Endodermal cell (in vitro differentiated cells): ENCODE data around the gene DVL2. TPM values are rescaled to one million over a fixed set of nuclear protein-coding genes. Genes with fewer than 3 reads are reported as not detected.

Experiments used
- DNase-seq: peaks from one replicate; pipeline ENCODE4 v3.0.0-alpha.2; 2017
- H3K27ac ChIP-seq: 2 replicates; pipeline ENCODE4 v1.5.1; 2013; ENCODE audit warnings: mild to moderate bottlenecking, low read depth, low read length, moderate library complexity
- H3K27me3 ChIP-seq: 2 replicates; pipeline ENCODE4 v1.6.1; 2013; ENCODE audit warnings: mild to moderate bottlenecking, low read length, moderate library complexity; ENCODE audit not compliant: insufficient read depth, control insufficient read depth, poor library complexity, severe bottlenecking
- H3K36me3 ChIP-seq: 2 replicates; pipeline ENCODE4 v1.7.0; 2013; ENCODE audit warnings: mild to moderate bottlenecking, low read length, moderate library complexity; ENCODE audit not compliant: control insufficient read depth, insufficient read depth
- H3K4me1 ChIP-seq: one replicate; pipeline ENCODE4 v1.7.0; 2013; ENCODE audit warnings: low read length; ENCODE audit not compliant: control insufficient read depth, insufficient read depth
- H3K4me3 ChIP-seq: 2 replicates; pipeline ENCODE4 v1.5.1; 2013; ENCODE audit warnings: mild to moderate bottlenecking, low read length, moderate library complexity
- H3K9ac ChIP-seq: 2 replicates; pipeline ENCODE4 v1.6.1; 2013; ENCODE audit warnings: mild to moderate bottlenecking, low read length, moderate library complexity; ENCODE audit not compliant: poor library complexity, severe bottlenecking; ENCODE audit errors: extremely low read depth
- H3K9me3 ChIP-seq: 2 replicates; pipeline ENCODE4 v1.6.1; 2013; ENCODE audit warnings: mild to moderate bottlenecking, low read length, moderate library complexity; ENCODE audit not compliant: control insufficient read depth
- H3K27ac Mint-ChIP-seq: 2 replicates; pipeline ENCODE4 v1.8.0; 2020; ENCODE audit warnings: mixed read lengths
- H3K27me3 Mint-ChIP-seq: 2 replicates; pipeline ENCODE4 v1.8.0; 2021; ENCODE audit warnings: mild to moderate bottlenecking, mixed read lengths; ENCODE audit not compliant: insufficient read depth
- H3K36me3 Mint-ChIP-seq: 2 replicates; pipeline ENCODE4 v1.8.0; 2020; ENCODE audit warnings: low read depth, mixed read lengths
- H3K4me1 Mint-ChIP-seq: 2 replicates; pipeline ENCODE4 v1.8.0; 2020; ENCODE audit warnings: mixed read lengths
- H3K4me3 Mint-ChIP-seq: 2 replicates; pipeline ENCODE4 v1.8.0; 2020; ENCODE audit warnings: mild to moderate bottlenecking, moderate library complexity, mixed read lengths
- H3K9me3 Mint-ChIP-seq: 2 replicates; pipeline ENCODE4 v1.8.0; 2020; ENCODE audit warnings: mild to moderate bottlenecking, mixed read lengths
- WGBS, 2 experiments: methylation state at CpG; one replicate each; pipeline versions ENCODE4 v1.1.5 to v1.1.7; 2013; ENCODE audit warnings: missing lambda C conversion rate in 2 of 2, mixed read lengths in 1 of 2; ENCODE audit not compliant: insufficient coverage in 1 of 2, insufficient read length in 1 of 2; 5-methylcytosine and 5-hydroxymethylcytosine counted together
- microRNA-seq: library from miRNA; unstranded; fragments of <30 nt; microRNA quantifications from one replicate; pipeline ENCODE4 v1.2.0, GENCODE V29; 2020; ENCODE audit warnings: borderline microRNAs expressed
- total RNA-seq, 2 donors: library from RNA; stranded (reverse); fragmentation: NEBNext Ultra II Directional in 1 of 2; extraction: Animal tissue kit (Norgen Biotek cat#: 25700) in 1 of 2; gene quantifications; 2 replicates in 1 of 2; 3 replicates in 1 of 2; pipeline ENCODE4 v1.2.1, GENCODE V29; 2021
- TF ChIP-seq, protein P1 (sequence below): fragments of 200-600 bp; sonication (generic); conservative IDR thresholded peaks from 2 replicates; pipeline ENCODE4 v1.5.0; 2021; ENCODE audit warnings: antibody characterized with exemption, mild to moderate bottlenecking

DVL2 gene
- total RNA-seq, 2 donors from 2014 or later, result 98.2 to 116 TPM

DNA sequence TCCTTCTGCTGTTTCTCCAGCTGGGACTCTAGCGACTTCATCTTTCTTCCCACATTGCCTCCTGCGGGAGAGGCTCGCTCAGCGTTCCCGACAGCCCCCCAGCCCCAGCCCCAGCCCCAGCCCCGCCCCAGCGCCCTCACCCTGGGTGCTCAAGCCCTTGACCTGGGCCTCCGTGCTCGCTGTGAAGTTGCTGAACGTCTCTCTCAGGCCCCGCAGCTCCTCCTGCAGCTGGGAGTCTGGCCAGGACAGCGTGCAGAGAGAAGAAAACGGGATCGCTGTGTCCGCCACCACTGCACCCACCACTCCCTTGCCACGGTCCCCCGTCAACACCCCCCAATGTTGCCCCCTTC is 57.5 kb downstream of the DVL2 start:
- Mint-ChIP-seq H3K9me3 (peaks cover 2% of the 10 kb centered on the region), H3K4me1 (peaks cover 9% of the 10 kb centered on the region), H3K4me3 (no peak overlapping the region), H3K27me3 (peaks cover 16% of the 10 kb centered on the region), H3K36me3 (no peaks in the 10 kb centered on the region), H3K27ac (no peak overlapping the region)
- Histone ChIP-seq H3K4me1 (no peaks in the 10 kb centered on the region), H3K27me3 (peaks cover 11% of the 10 kb centered on the region), H3K4me3 (peak overlapping the region; percentile 87), H3K9ac (no peak overlapping the region), H3K9me3 (no peaks in the 10 kb centered on the region), H3K36me3 (no peaks in the 10 kb centered on the region), H3K27ac (no peak overlapping the region)
- no peak for DNase-seq
- TF ChIP-seq, protein P1, sequence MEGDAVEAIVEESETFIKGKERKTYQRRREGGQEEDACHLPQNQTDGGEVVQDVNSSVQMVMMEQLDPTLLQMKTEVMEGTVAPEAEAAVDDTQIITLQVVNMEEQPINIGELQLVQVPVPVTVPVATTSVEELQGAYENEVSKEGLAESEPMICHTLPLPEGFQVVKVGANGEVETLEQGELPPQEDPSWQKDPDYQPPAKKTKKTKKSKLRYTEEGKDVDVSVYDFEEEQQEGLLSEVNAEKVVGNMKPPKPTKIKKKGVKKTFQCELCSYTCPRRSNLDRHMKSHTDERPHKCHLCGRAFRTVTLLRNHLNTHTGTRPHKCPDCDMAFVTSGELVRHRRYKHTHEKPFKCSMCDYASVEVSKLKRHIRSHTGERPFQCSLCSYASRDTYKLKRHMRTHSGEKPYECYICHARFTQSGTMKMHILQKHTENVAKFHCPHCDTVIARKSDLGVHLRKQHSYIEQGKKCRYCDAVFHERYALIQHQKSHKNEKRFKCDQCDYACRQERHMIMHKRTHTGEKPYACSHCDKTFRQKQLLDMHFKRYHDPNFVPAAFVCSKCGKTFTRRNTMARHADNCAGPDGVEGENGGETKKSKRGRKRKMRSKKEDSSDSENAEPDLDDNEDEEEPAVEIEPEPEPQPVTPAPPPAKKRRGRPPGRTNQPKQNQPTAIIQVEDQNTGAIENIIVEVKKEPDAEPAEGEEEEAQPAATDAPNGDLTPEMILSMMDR, result no peak
- WGBS, 2 experiments, result 0 to 6% methylated on average over 2 to 17 of the region's 17 CpGs

DNA sequence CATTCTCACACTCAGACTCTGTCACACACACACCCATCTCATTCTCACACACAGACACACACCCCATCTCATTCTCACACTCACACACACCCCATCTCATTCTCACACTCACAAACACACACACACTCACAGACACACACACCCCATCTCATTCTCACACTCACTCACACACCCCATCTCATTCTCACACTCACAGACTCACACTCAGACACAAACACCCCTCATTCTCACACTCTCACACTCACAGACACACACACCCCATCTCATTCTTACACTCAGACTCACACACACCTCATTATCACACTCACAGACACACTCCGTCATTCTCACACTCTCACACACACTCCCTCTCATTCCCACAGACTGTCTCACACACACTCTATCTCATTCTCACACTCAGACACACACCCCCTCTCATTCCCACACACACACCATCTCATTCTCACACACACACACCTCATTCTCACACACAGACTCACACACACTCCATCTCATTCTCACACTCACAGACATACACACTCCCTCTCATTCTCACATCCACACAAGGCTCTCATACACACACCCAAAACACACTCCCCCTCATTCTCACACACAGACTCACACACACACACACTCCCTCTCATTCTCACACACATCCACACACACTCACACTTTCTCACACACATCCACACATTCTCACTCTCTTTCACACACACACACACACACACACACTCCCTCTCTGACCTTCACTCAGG is 58.0 kb downstream of the DVL2 start:
- no peaks in the 10 kb centered on the region for H3K4me1 ChIP-seq
- peaks cover 9% of the 10 kb centered on the region for H3K4me1 Mint-ChIP-seq
- H3K4me3 ChIP-seq, result no peak overlapping the region
- no peak for DNase-seq
- peaks cover 16% of the 10 kb centered on the region for H3K27me3 Mint-ChIP-seq
- TF ChIP-seq, protein P1, result no peak
- no peaks in the 10 kb centered on the region for H3K36me3 ChIP-seq
- WGBS, 2 experiments, result 88 to 90% methylated on average over 1 of the region's 1 CpG
- H3K36me3 Mint-ChIP-seq, result no peaks in the 10 kb centered on the region
- no peaks in the 10 kb centered on the region for H3K9me3 ChIP-seq
- no peak overlapping the region for H3K27ac ChIP-seq
- peaks cover 11% of the 10 kb centered on the region for H3K27me3 ChIP-seq
- H3K9me3 Mint-ChIP-seq, result peaks cover 2% of the 10 kb centered on the region
- no peak overlapping the region for H3K9ac ChIP-seq
- H3K4me3 Mint-ChIP-seq, result no peak overlapping the region
- H3K27ac Mint-ChIP-seq, result no peak overlapping the region

Small RNA genes lying within 50 kb of the gene (microRNA-seq; reads per million reads assigned to microRNA genes)
- 118 reads per million, percentile 75 among the genes with 10 or more reads in this experiment for gene MIR324

Other genes starting within 250 kb of the DVL2 start
- gene ALOX12, start 238.5 kb downstream of the DVL2 start, total RNA-seq, result under 1 TPM; 0.46 to 0.92 TPM
- gene RNASEK, start 221.9 kb downstream of the DVL2 start, total RNA-seq, result 100 to 1,000 TPM; 233 to 277 TPM
- gene BCL6B, start 211.5 kb downstream of the DVL2 start, total RNA-seq, result 1 to 10 TPM; 2.9 to 7.0 TPM
- gene SLC16A13, start 198.5 kb downstream of the DVL2 start, total RNA-seq, result 10 to 100 TPM; 18.8 to 19.9 TPM
- under 1 TPM; 0.24 to 0.44 TPM for gene SLC16A11, start 190.4 kb downstream of the DVL2 start, total RNA-seq
- not detected for gene CLEC10A, start 154.3 kb downstream of the DVL2 start, total RNA-seq
- under 1 TPM in 1 of 2 donors, not detected in 1; 0.44 TPM for gene ASGR2, start 119.7 kb downstream of the DVL2 start, total RNA-seq
- gene ASGR1, start 55.1 kb downstream of the DVL2 start, total RNA-seq, result 10 to 100 TPM in 1 of 2 donors, 1 to 10 TPM in 1; 6.8 to 14.2 TPM
- 10 to 100 TPM; 35.1 to 68.5 TPM for gene DLG4, start 14.7 kb downstream of the DVL2 start, total RNA-seq
- 100 to 1,000 TPM; 337 to 459 TPM for gene ACADVL, start 14.6 kb downstream of the DVL2 start, total RNA-seq
- 10 to 100 TPM; 67.3 to 71.6 TPM for gene PHF23, start 4.9 kb upstream of the DVL2 start, total RNA-seq
- gene GABARAP, start 7.9 kb upstream of the DVL2 start, total RNA-seq, result 100 to 1,000 TPM; 264 to 317 TPM
- gene CTDNEP1, start 17.2 kb upstream of the DVL2 start, total RNA-seq, result 100 to 1,000 TPM; 123 to 125 TPM
- 10 to 100 TPM; 45.3 to 68.0 TPM for gene ELP5, start 17.7 kb upstream of the DVL2 start, total RNA-seq
- 100 to 1,000 TPM; 142 to 149 TPM for gene CLDN7, start 28.0 kb upstream of the DVL2 start, total RNA-seq
- 1 to 10 TPM; 2.2 to 5.4 TPM for gene SLC2A4, start 47.2 kb upstream of the DVL2 start, total RNA-seq
- 10 to 100 TPM in 1 of 2 donors, 1 to 10 TPM in 1; 6.6 to 15.9 TPM for gene YBX2, start 60.1 kb upstream of the DVL2 start, total RNA-seq
- 100 to 1,000 TPM; 488 to 556 TPM for gene EIF5A, start 73.1 kb upstream of the DVL2 start, total RNA-seq
- 10 to 100 TPM; 43.6 to 47.2 TPM for gene GPS2, start 80.8 kb upstream of the DVL2 start, total RNA-seq
- gene NEURL4, start 94.8 kb upstream of the DVL2 start, total RNA-seq, result 10 to 100 TPM; 51.3 to 52.7 TPM
- gene ACAP1, start 102.0 kb upstream of the DVL2 start, total RNA-seq, result 1 to 10 TPM; 4.5 to 8.4 TPM
- 1 to 10 TPM; 7.1 to 8.4 TPM for gene KCTD11, start 117.6 kb upstream of the DVL2 start, total RNA-seq
- not detected for gene TMEM95, start 120.6 kb upstream of the DVL2 start, total RNA-seq
- gene TNK1, start 146.6 kb upstream of the DVL2 start, total RNA-seq, result 10 to 100 TPM; 11.0 to 11.7 TPM
- 10 to 100 TPM; 21.0 to 26.2 TPM for gene PLSCR3, start 160.0 kb upstream of the DVL2 start, total RNA-seq
- gene TMEM256, start 169.6 kb upstream of the DVL2 start, total RNA-seq, result 100 to 1,000 TPM; 133 to 175 TPM
- gene NLGN2, start 173.3 kb upstream of the DVL2 start, total RNA-seq, result 100 to 1,000 TPM in 1 of 2 donors, 10 to 100 TPM in 1; 78.5 to 121 TPM
- under 1 TPM; 0.46 to 0.49 TPM for gene SPEM1, start 185.8 kb upstream of the DVL2 start, total RNA-seq
- gene SPEM2, start 191.1 kb upstream of the DVL2 start, total RNA-seq, result not detected
- gene SPEM3, start 194.3 kb upstream of the DVL2 start, total RNA-seq, result not detected
- gene TMEM102, start 200.9 kb upstream of the DVL2 start, total RNA-seq, result 1 to 10 TPM; 6.5 to 8.6 TPM
- gene FGF11, start 205.0 kb upstream of the DVL2 start, total RNA-seq, result 1 to 10 TPM; 4.0 to 8.8 TPM
- 10 to 100 TPM in 1 of 2 donors, 1 to 10 TPM in 1; 8.7 to 11.6 TPM for gene CHRNB1, start 210.5 kb upstream of the DVL2 start, total RNA-seq
- gene ZBTB4, start 245.1 kb upstream of the DVL2 start, total RNA-seq, result 10 to 100 TPM; 18.8 to 25.5 TPM
- gene SLC35G6, start 246.9 kb upstream of the DVL2 start, total RNA-seq, result under 1 TPM in 1 of 2 donors, not detected in 1; 0.33 TPM
- 100 to 1,000 TPM; 129 to 189 TPM for gene POLR2A, start 249.8 kb upstream of the DVL2 start, total RNA-seq